HEK293 (cell line): ENCODE data around the gene ERAL1.

ENCODE experiments used
- BCL11A ChIP-seq: fragments of 450-650 bp; formaldehyde crosslinking; IDR thresholded peaks from 2 replicates; pipeline ENCODE4 v1.5.1; 2016; ENCODE audit warnings: low read depth, missing biosample characterization, missing genetic modification characterization
- CTCF ChIP-seq: fragments of 450-650 bp; formaldehyde crosslinking; IDR thresholded peaks from 2 replicates; pipeline ENCODE4 v1.5.1; 2016; ENCODE audit warnings: missing biosample characterization, missing genetic modification characterization
- TCF7L2 ChIP-seq: IDR thresholded peaks from 2 replicates; pipeline ENCODE4 v1.6.1; 2011; ENCODE audit warnings: low read depth, mild to moderate bottlenecking, inconsistent platforms, low read length, moderate library complexity, borderline replicate concordance
- ZNF221 ChIP-seq: fragments of 450-650 bp; formaldehyde crosslinking; IDR thresholded peaks from 2 replicates; pipeline ENCODE4 v1.5.1; 2017; ENCODE audit warnings: missing biosample characterization, missing genetic modification characterization, borderline replicate concordance
- ZNF266 ChIP-seq: fragments of 450-650 bp; formaldehyde crosslinking; IDR thresholded peaks from 2 replicates; pipeline ENCODE4 v1.5.1; 2016; ENCODE audit warnings: missing biosample characterization, missing genetic modification characterization, low read depth
- ZNF274 ChIP-seq, 2 experiments: fragments of 200-500 bp in 1 of 2; fragments of 450-650 bp in 1 of 2; sonication (Bioruptor generic) in 1 of 2; formaldehyde crosslinking in 1 of 2; IDR thresholded peaks; 2 replicates each; pipeline versions ENCODE4 v1.5.1 to v1.6.1; 2014 to 2016; ENCODE audit warnings: borderline replicate concordance in 1 of 2, inconsistent platforms in 1 of 2, low read length in 1 of 2, missing biosample characterization in 1 of 2, missing genetic modification characterization in 1 of 2
- ZNF76 ChIP-seq: fragments of 450-650 bp; formaldehyde crosslinking; IDR thresholded peaks from 2 replicates; pipeline ENCODE4; 2016; ENCODE audit warnings: low read depth, missing biosample characterization, missing genetic modification characterization, borderline replicate concordance
- ZNF843 ChIP-seq: fragments of 450-650 bp; formaldehyde crosslinking; IDR thresholded peaks from 2 replicates; pipeline ENCODE4 v1.5.1; 2016; ENCODE audit warnings: missing biosample characterization, missing genetic modification characterization
- ZSCAN5A ChIP-seq: fragments of 450-650 bp; formaldehyde crosslinking; IDR thresholded peaks from 2 replicates; pipeline ENCODE4 v1.5.1; 2016; ENCODE audit warnings: missing biosample characterization, missing genetic modification characterization

- no peak for TF ChIP-seq ZNF266
- TF ChIP-seq ZNF274 (IDR thresholded peaks at IDR 0.05; ENCODE audit: low read length), result no peak
- TF ChIP-seq ZNF274 (tag by site-specific recombination; IDR thresholded peaks at IDR 0.05; ENCODE audit: borderline replicate concordance), result no peak
- TF ChIP-seq ZNF76 (tag by site-specific recombination), result no peak
- TF ChIP-seq CTCF (tag by site-specific recombination), result no peak
- no peak for TF ChIP-seq ZSCAN5A (tag by site-specific recombination)
- no peak for TF ChIP-seq ZNF843 (tag by site-specific recombination)
- TF ChIP-seq BCL11A (tag by site-specific recombination), result no peak
- TF ChIP-seq TCF7L2, result no peak
- no peak for TF ChIP-seq ZNF221 (tag by site-specific recombination)
Measured at GRCh38 chr17:28839221-28839620, 15.6 kb upstream of the ERAL1 start.
